MM.1S (cell line): ENCODE data around the gene CASP10.

ENCODE experiments used
- EZH2 ChIP-seq: fragments of 300-600 bp; sonication (generic); optimal IDR thresholded peaks from 2 replicates; pipeline ENCODE3; 2017; ENCODE audit warnings: low read depth, mild to moderate bottlenecking, antibody characterized with exemption, low read length, mixed read lengths
- TF ChIP-seq, protein P1 (sequence below): fragments of 300-600 bp; sonication (generic); IDR thresholded peaks from 2 replicates; pipeline ENCODE4 v1.5.1; 2016; ENCODE audit warnings: antibody characterized with exemption, low read length, mixed read lengths

DNA sequence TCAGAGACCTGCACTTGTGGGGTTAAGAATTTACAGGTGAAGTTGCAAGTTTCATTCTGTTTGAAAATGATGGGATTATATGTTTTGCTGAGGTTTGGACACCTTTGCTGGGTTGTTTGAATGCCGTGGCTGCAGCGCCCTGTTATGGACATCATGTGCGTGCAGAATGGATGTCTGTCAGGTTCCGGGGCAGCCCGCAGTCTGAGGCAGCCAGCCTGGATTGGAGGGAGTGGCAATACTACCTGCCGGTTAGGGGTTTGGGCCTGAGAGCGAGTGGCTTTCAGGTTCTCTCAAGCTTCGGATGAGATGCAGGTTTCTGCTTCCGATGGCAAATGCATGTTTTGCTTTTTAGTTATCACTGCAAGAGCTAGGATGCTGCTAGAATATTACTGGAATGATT lies 78.5 kb downstream of the CASP10 start:
- TF ChIP-seq, protein P1, sequence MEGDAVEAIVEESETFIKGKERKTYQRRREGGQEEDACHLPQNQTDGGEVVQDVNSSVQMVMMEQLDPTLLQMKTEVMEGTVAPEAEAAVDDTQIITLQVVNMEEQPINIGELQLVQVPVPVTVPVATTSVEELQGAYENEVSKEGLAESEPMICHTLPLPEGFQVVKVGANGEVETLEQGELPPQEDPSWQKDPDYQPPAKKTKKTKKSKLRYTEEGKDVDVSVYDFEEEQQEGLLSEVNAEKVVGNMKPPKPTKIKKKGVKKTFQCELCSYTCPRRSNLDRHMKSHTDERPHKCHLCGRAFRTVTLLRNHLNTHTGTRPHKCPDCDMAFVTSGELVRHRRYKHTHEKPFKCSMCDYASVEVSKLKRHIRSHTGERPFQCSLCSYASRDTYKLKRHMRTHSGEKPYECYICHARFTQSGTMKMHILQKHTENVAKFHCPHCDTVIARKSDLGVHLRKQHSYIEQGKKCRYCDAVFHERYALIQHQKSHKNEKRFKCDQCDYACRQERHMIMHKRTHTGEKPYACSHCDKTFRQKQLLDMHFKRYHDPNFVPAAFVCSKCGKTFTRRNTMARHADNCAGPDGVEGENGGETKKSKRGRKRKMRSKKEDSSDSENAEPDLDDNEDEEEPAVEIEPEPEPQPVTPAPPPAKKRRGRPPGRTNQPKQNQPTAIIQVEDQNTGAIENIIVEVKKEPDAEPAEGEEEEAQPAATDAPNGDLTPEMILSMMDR = peak; percentile 22
- no peak for TF ChIP-seq EZH2
